BJ (cell line): ENCODE results near the gene TSPAN6. TPM values are rescaled to one million over a fixed set of nuclear protein-coding genes. Genes with fewer than 3 reads are reported as not detected.

Experiments used
- CTCF ChIA-PET: fragments of 350-600 bp; formaldehyde crosslinking; extraction: SDS; loops from one replicate; lab custom pipeline; 2021; ENCODE audit warnings: antibody characterized with exemption, inconsistent platforms; lab: Yijun Ruan, JAX
- POLR2A ChIA-PET: fragments of 300-600 bp; sonication (Branson Sonifier 250); formaldehyde crosslinking; extraction: SDS; loops from one replicate; lab custom pipeline; 2021; ENCODE audit warnings: antibody characterized with exemption; lab: Charles Lee
- DNase-seq: peaks from one replicate; pipeline ENCODE4 v3.0.0-alpha.2; 2011; ENCODE audit warnings: low read depth
- H3K27me3 ChIP-seq: 2 replicates; pipeline ENCODE4 v1.6.0; 2011; ENCODE audit warnings: low read length; ENCODE audit not compliant: control insufficient read depth, insufficient read depth
- H3K36me3 ChIP-seq: 2 replicates; pipeline ENCODE4 v1.5.1; 2011; ENCODE audit warnings: low read length; ENCODE audit not compliant: control insufficient read depth, insufficient read depth
- H3K4me3 ChIP-seq: 2 replicates; pipeline ENCODE4 v1.5.1; 2011; ENCODE audit warnings: low read depth, mild to moderate bottlenecking, control low read depth, low read length
- polyA plus RNA-seq: library from polyadenylated mRNA; depleted of rRNA; stranded (reverse); fragments of >200 nt; gene quantifications from 2 replicates; pipeline ENCODE4 v1.2.3, GENCODE V29; 2011
- TF ChIP-seq, protein P1 (sequence below): IDR thresholded peaks from 2 replicates; pipeline ENCODE4 v1.5.1; 2011; ENCODE audit warnings: low read depth, mild to moderate bottlenecking, control low read depth, inconsistent platforms, low read length, moderate library complexity; ENCODE audit not compliant: insufficient read depth

TSPAN6 gene
- polyA plus RNA-seq, 1 experiment = 8.8 TPM

- H3K36me3 ChIP-seq = peaks cover 1% of the 10 kb centered on the region
- H3K4me3 ChIP-seq = no peak overlapping the region
- ChIA-PET CTCF (interaction anchor here (1.1 to 2.9 kb wide), 3 partner anchors 8 to 105 kb away, joined by 4 to 11 read pairs (median 10); no protein-coding TSS in a partner anchor), POLR2A (no interaction called here)
- TF ChIP-seq, protein P1, sequence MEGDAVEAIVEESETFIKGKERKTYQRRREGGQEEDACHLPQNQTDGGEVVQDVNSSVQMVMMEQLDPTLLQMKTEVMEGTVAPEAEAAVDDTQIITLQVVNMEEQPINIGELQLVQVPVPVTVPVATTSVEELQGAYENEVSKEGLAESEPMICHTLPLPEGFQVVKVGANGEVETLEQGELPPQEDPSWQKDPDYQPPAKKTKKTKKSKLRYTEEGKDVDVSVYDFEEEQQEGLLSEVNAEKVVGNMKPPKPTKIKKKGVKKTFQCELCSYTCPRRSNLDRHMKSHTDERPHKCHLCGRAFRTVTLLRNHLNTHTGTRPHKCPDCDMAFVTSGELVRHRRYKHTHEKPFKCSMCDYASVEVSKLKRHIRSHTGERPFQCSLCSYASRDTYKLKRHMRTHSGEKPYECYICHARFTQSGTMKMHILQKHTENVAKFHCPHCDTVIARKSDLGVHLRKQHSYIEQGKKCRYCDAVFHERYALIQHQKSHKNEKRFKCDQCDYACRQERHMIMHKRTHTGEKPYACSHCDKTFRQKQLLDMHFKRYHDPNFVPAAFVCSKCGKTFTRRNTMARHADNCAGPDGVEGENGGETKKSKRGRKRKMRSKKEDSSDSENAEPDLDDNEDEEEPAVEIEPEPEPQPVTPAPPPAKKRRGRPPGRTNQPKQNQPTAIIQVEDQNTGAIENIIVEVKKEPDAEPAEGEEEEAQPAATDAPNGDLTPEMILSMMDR = no peak
- no peak for DNase-seq
- no peaks in the 10 kb centered on the region for H3K27me3 ChIP-seq
Measured at GRCh38 chrX:100663642-100664041, 27.0 kb upstream of the TSPAN6 start.

GRCh38 chrX:100662796-100663195 is 26.2 kb upstream of the TSPAN6 start:
- H3K27me3 ChIP-seq = no peaks in the 10 kb centered on the region
- TF ChIP-seq, protein P1 = no peak
- peaks cover 1% of the 10 kb centered on the region for H3K36me3 ChIP-seq
- ChIA-PET CTCF (interaction anchor here (2.0 to 2.9 kb wide), 2 partner anchors 9 to 106 kb away, joined by 10 to 11 read pairs; no protein-coding TSS in a partner anchor), POLR2A (no interaction called here)
- DNase-seq = no peak
- no peak overlapping the region for H3K4me3 ChIP-seq

GRCh38 chrX:100662170-100662569 is 25.6 kb upstream of the TSPAN6 start:
- H3K4me3 ChIP-seq = no peak overlapping the region
- no peaks in the 10 kb centered on the region for H3K27me3 ChIP-seq
- TF ChIP-seq, protein P1 = no peak
- ChIA-PET CTCF (interaction anchor here (2.0 kb wide), 1 partner anchor 9 kb away, joined by 11 read pairs; no protein-coding TSS in a partner anchor), POLR2A (no interaction called here)
- peaks cover 1% of the 10 kb centered on the region for H3K36me3 ChIP-seq
- no peak for DNase-seq

DNA sequence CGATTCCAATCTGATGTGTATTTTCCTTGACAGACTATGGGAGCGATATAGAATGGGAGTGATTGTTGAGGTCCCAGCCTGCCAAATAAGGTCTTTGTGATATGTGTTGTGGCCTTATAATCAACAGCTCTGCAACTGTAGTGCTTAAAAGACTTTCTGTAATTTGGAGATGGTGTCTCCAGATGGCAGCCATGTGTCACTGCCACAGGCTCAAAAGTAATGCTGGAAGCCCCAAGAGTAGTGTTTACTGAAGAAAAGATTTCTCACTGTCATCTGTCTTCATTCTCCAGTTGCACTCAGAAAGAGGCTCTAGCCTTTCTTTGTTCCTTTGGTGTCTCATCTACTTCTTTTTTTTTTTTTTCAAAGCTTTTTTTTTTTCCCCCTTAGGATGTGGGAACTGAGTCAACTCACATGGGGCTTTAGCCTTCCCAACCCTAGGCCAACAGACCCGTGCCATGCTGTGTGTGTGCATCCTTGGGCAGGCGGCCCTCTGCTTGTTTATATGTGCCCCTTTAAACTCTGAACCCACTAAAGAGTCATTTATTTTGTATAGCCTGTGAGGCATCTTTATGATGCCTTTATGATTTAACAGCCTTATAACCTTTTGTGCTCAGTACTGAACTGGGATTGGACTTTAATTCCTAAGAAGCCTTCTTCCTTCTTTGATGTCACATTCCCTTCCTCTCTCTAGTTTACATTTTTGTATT is 23.0 kb upstream of the TSPAN6 start:
- ChIA-PET POLR2A (no interaction called here), CTCF (interaction anchor here (1.3 kb wide), 1 partner anchor 12 kb away, joined by 6 read pairs; no protein-coding TSS in a partner anchor)
- DNase-seq = no peak

DNA sequence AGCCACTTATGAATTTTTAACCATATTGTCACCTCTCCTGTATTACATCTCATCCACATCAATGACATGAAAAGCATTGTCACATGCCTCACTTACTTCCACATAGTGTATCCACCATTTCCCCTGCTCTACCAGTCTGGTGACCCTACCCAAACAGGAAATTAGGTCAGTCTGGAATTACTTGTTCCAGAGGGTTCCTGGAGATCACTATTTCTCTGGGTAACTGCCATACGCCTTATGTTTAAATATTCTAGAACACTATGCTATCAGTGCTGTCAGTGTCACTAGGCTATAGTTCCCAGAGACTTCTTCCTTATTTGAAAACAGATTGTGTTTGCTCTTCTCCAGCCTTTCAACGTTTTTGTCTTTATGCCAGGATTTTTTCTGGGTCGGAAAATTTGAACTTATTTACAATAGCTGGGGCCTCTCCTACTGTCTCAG is 22.4 kb upstream of the TSPAN6 start:
- TF ChIP-seq, protein P1 = no peak
- no peaks in the 10 kb centered on the region for H3K27me3 ChIP-seq
- no peak overlapping the region for H3K4me3 ChIP-seq
- ChIA-PET CTCF (interaction anchor here (1.3 kb wide), 1 partner anchor 13 kb away, joined by 6 read pairs; no protein-coding TSS in a partner anchor), POLR2A (no interaction called here)
- no peak for DNase-seq
- peaks cover 1% of the 10 kb centered on the region; the same call in 1 of the 2 replicates for H3K36me3 ChIP-seq

More for the DNA sequence above, 23.0 kb upstream of the TSPAN6 start:
- TF ChIP-seq, protein P1 = no peak
- Histone ChIP-seq H3K4me3 (no peak overlapping the region), H3K36me3 (peaks cover 1% of the 10 kb centered on the region; the same call in 1 of the 2 replicates), H3K27me3 (no peaks in the 10 kb centered on the region)
